Forelimb muscle (tissue), 1 donor: ENCODE measurements around the gene UBE2U. TPM values are rescaled to one million over a fixed set of nuclear protein-coding genes. Genes with fewer than 3 reads are reported as not detected.
A peak's percentile ranks its signal among the peaks of the same experiment; 100 is the strongest.
"Not testable (repeated sequence)": the region's sequence is repeated elsewhere in the genome, so short reads cannot be mapped to it uniquely, and the experiment has no call there.

Source experiments
- DNase-seq: peaks from one replicate; pipeline ENCODE4 v3.0.0-alpha.2; 2013; ENCODE audit warnings: low read depth
- polyA plus RNA-seq: library from polyadenylated mRNA; unstranded; fragments of 120-200 nt; gene quantifications from one replicate; pipeline ENCODE4 v1.2.1, GENCODE V29; 2013; ENCODE audit not compliant: insufficient read length

UBE2U gene
- polyA plus RNA-seq, 1 donor, result not detected

GRCh38 chr1:64239519-64239918, 36.1 kb downstream of the UBE2U start:
- DNase-seq, result not testable (repeated sequence)

GRCh38 chr1:64240206-64240605, 36.8 kb downstream of the UBE2U start:
- DNase-seq, result peak; percentile 11

- no peak for DNase-seq
These were observed 37.6 kb downstream of the UBE2U start for GRCh38 chr1:64241069-64241468.

- DNase-seq, result peak; percentile 24
These were observed 39.7 kb downstream of the UBE2U start for GRCh38 chr1:64242895-64243756.

GRCh38 chr1:64243757-64244080, 40.3 kb downstream of the UBE2U start:
- DNase-seq, result no peak

- DNase-seq, result no peak
These were observed 42.1 kb downstream of the UBE2U start for GRCh38 chr1:64245495-64245894.

GRCh38 chr1:64246294-64246917, 43.0 kb downstream of the UBE2U start:
- DNase-seq, result peak; percentile 28

GRCh38 chr1:64248065-64248464, 44.6 kb downstream of the UBE2U start:
- DNase-seq, result no peak

- not testable (repeated sequence) for DNase-seq
These were observed 47.0 kb downstream of the UBE2U start for GRCh38 chr1:64250472-64250871.

- no peak for DNase-seq
These were observed 48.5 kb downstream of the UBE2U start for GRCh38 chr1:64251971-64252370.

- not testable (repeated sequence) for DNase-seq
These were observed 53.8 kb downstream of the UBE2U start for GRCh38 chr1:64257233-64257632.

GRCh38 chr1:64258444-64258843, 55.0 kb downstream of the UBE2U start:
- DNase-seq, result not testable (repeated sequence)

GRCh38 chr1:64263335-64263734, 59.9 kb downstream of the UBE2U start:
- DNase-seq, result no peak

- no peak for DNase-seq
These were observed 60.4 kb downstream of the UBE2U start for GRCh38 chr1:64263856-64264255.

GRCh38 chr1:64265141-64265540, 61.7 kb downstream of the UBE2U start:
- DNase-seq, result no peak

- no peak for DNase-seq
These were observed 63.6 kb downstream of the UBE2U start for GRCh38 chr1:64266991-64267390.

GRCh38 chr1:64268653-64269557, 65.5 kb downstream of the UBE2U start:
- peak; percentile 76 for DNase-seq

GRCh38 chr1:64269558-64269884, 66.1 kb downstream of the UBE2U start:
- no peak for DNase-seq

GRCh38 chr1:64280001-64280400, 76.6 kb downstream of the UBE2U start:
- DNase-seq, result no peak

GRCh38 chr1:64282351-64282750, 78.9 kb downstream of the UBE2U start:
- DNase-seq, result peak; percentile 28

GRCh38 chr1:64287071-64287470, 83.6 kb downstream of the UBE2U start:
- DNase-seq, result no peak

GRCh38 chr1:64290420-64290819, 87.0 kb downstream of the UBE2U start:
- DNase-seq, result no peak
